ENCODE data around the gene LRRC3B. TPM values are rescaled to one million over a fixed set of nuclear protein-coding genes. Genes with fewer than 3 reads are reported as not detected.

LRRC3B gene
- total and polyA plus RNA-seq, 9 donors = 0.28 to 2.5 (median 0.92) TPM

DNA sequence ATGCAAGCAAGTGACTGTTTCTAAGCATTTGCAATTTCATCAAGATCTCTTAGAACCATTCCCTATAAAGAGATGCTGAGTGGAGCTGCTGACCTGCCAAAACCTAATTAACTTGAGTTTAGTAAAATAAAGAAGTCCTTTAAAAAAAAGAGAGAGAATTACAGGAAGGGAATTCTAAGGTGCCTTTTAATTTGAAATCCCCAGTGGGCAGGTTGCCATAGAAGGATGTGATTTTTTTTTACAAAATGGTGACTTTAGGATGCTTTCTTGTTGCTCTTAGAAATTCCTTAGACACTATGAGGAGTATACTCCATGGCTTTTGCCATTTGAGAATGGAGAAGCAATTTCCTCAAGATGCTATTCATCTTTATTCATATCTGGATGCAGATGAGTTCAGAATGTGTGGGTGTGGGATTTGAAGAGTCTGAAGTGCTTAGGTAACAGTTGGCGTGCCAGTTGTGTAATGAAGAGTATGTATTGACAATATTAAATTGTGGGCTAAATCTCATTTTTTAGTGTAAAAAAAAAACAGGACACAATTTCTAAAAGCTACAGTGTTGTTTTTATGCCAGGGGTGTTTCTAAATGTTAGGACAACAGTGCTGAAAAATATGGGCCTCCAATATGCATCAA is 13.6 kb downstream of the LRRC3B start:
- H3K4me1 ChIP-seq (ENCODE audit: insufficient read depth) = no peaks in the 10 kb centered on the region
- H3K4me3 ChIP-seq = no peak overlapping the region
- DNase-seq = no peak
- no peaks in the 10 kb centered on the region for H3K9me3 ChIP-seq
- intact Hi-C loops (cut with DNase I) = no loop called here
- H3K36me3 ChIP-seq = no peaks in the 10 kb centered on the region
- H3K27me3 ChIP-seq = no peaks in the 10 kb centered on the region
- H3K27ac ChIP-seq = no peak overlapping the region
- 88 to 94% (median 89%) methylated on average over 1 of the region's 1 CpG for WGBS, 3 donors
- TF ChIP-seq EP300 (IDR thresholded peaks at IDR 0.05) (no peak), POLR2A (IDR thresholded peaks at IDR 0.05) (no peak)
- TF ChIP-seq, protein P1, sequence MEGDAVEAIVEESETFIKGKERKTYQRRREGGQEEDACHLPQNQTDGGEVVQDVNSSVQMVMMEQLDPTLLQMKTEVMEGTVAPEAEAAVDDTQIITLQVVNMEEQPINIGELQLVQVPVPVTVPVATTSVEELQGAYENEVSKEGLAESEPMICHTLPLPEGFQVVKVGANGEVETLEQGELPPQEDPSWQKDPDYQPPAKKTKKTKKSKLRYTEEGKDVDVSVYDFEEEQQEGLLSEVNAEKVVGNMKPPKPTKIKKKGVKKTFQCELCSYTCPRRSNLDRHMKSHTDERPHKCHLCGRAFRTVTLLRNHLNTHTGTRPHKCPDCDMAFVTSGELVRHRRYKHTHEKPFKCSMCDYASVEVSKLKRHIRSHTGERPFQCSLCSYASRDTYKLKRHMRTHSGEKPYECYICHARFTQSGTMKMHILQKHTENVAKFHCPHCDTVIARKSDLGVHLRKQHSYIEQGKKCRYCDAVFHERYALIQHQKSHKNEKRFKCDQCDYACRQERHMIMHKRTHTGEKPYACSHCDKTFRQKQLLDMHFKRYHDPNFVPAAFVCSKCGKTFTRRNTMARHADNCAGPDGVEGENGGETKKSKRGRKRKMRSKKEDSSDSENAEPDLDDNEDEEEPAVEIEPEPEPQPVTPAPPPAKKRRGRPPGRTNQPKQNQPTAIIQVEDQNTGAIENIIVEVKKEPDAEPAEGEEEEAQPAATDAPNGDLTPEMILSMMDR (IDR thresholded peaks at IDR 0.05) = no peak

DNA sequence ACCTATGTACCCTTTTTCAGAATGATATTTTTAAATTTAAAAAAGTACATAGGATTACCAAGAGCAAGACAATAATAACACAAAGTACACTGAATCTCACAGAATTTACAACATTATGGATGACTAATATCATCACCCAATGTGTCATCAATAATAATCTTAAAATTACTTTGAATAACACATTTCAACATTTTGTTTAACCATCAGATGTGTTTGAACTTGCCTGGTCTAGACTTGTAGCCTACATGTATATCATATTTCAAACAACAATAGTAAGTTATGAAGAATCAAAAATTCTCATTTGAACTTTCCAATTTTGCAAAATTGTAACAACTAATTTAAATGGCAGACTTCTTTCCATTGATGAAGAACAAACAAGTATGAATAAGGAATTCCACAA is 15.1 kb downstream of the LRRC3B start:
- intact Hi-C loops (cut with DNase I) = no loop called here
- TF ChIP-seq, protein P1 (IDR thresholded peaks at IDR 0.05) = no peak
- TF ChIP-seq EP300 (IDR thresholded peaks at IDR 0.05) (no peak), POLR2A (IDR thresholded peaks at IDR 0.05) (no peak)
- no peak for DNase-seq
- no peaks in the 10 kb centered on the region for H3K36me3 ChIP-seq
- no peaks in the 10 kb centered on the region for H3K9me3 ChIP-seq
- H3K27me3 ChIP-seq = no peaks in the 10 kb centered on the region
- H3K27ac ChIP-seq = no peak overlapping the region
- no peaks in the 10 kb centered on the region for H3K4me1 ChIP-seq (ENCODE audit: insufficient read depth)
- H3K4me3 ChIP-seq = no peak overlapping the region

DNA sequence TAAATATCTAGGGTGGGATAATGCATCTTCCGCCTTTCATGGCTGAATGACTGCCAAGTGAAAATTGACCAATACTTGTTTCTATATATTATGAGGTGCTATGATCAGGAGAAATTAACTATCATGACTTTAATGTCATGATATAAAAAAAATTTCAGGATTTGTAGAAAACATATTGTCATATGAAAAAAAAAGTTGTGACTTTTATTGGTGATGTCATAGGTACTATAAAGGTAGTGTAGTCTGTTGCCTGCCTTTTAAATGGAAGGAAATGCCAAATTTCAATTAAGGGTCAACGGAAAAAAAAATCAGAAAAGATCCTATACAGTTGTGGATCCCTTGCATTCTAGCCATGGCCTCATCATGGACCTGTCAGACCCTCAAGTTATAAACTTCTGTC is 15.5 kb downstream of the LRRC3B start:
- Histone ChIP-seq H3K4me3 (no peak overlapping the region), H3K36me3 (no peaks in the 10 kb centered on the region), H3K9me3 (no peaks in the 10 kb centered on the region), H3K27me3 (no peaks in the 10 kb centered on the region), H3K27ac (no peak overlapping the region), H3K4me1 (ENCODE audit: insufficient read depth) (no peaks in the 10 kb centered on the region)
- WGBS, 3 donors = 90 to 94% (median 91%) methylated on average over 2 of the region's 2 CpGs
- intact Hi-C loops (cut with DNase I) = no loop called here
- TF ChIP-seq, protein P1 (IDR thresholded peaks at IDR 0.05) = no peak
- no peak for TF ChIP-seq POLR2A (IDR thresholded peaks at IDR 0.05)
- no peak for TF ChIP-seq EP300 (IDR thresholded peaks at IDR 0.05)
- no peak for DNase-seq

DNA sequence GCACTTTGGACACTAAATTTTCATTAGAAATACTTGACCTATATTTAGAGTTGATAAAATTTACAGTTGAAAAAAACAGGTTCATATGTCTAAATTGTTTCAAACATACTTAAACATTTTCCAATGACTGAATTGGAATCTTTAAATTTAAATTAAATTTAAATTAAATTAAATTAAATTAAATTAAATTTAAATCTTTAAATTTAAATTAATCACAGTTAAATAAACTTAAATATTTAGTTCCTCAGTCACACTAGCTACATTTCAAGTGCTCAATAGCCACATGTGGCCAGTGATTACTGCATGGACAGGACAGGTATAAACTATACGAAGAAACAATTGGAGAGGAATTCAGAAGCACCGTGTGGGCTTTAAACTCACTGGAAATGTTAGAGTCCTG is 16.8 kb downstream of the LRRC3B start:
- 73 to 87% (median 87%) methylated on average over 2 of the region's 2 CpGs for WGBS, 3 donors
- intact Hi-C loops (cut with DNase I) = no loop called here
- H3K27me3 ChIP-seq = no peaks in the 10 kb centered on the region
- no peaks in the 10 kb centered on the region for H3K9me3 ChIP-seq
- H3K4me3 ChIP-seq = no peak overlapping the region
- H3K27ac ChIP-seq = no peak overlapping the region
- H3K4me1 ChIP-seq (ENCODE audit: insufficient read depth) = no peaks in the 10 kb centered on the region
- TF ChIP-seq, protein P1 (IDR thresholded peaks at IDR 0.05) = no peak
- no peak for TF ChIP-seq EP300 (IDR thresholded peaks at IDR 0.05)
- TF ChIP-seq POLR2A (IDR thresholded peaks at IDR 0.05) = no peak
- no peaks in the 10 kb centered on the region for H3K36me3 ChIP-seq
- DNase-seq = no peak

Data from ovary (tissue), 9 donors.